Measurements from ENCODE around the gene TBC1D2. TPM values are rescaled to one million over a fixed set of nuclear protein-coding genes. Genes with fewer than 3 reads are reported as not detected.

Gene TBC1D2
- total RNA-seq, 2 donors from 2014 or later = 3.3 to 4.7 TPM

- 40% methylated on average over 5 of the region's 5 CpGs for WGBS, 2 donors
- no peaks in the 10 kb centered on the region for H3K27me3 ChIP-seq
- no peak overlapping the region for H3K4me3 ChIP-seq
- ATAC-seq = no peak
- no peaks in the 10 kb centered on the region for H3K36me3 ChIP-seq (replicated peaks in 1 of 2; ENCODE audit: insufficient read depth in 1 of 2, low read depth in 2 of 2)
- intact Hi-C loops (cut with DNase I) = no loop called here
- DNase-seq = no peak
- H3K9me3 ChIP-seq = no peaks in the 10 kb centered on the region
- no peak overlapping the region for H3K27ac ChIP-seq
- no peak for TF ChIP-seq CTCF (IDR thresholded peaks at IDR 0.05)
- no peak for TF ChIP-seq POLR2A (IDR thresholded peaks at IDR 0.05)
- H3K4me1 ChIP-seq = no peaks in the 10 kb centered on the region
These were observed 46.7 kb upstream of the TBC1D2 start for GRCh38 chr9:98302150-98302549.

- Histone ChIP-seq H3K27me3 (no peaks in the 10 kb centered on the region), H3K4me3 (no peak overlapping the region), H3K36me3 (replicated peaks in 1 of 2; ENCODE audit: insufficient read depth in 1 of 2, low read depth in 2 of 2) (no peaks in the 10 kb centered on the region), H3K9me3 (no peaks in the 10 kb centered on the region), H3K4me1 (no peaks in the 10 kb centered on the region), H3K27ac (no peak overlapping the region)
- intact Hi-C loops (cut with DNase I) = no loop called here
- ATAC-seq = no peak
- DNase-seq = no peak
- 86 to 88% methylated on average over 3 of the region's 3 CpGs for WGBS, 2 donors
- no peak for TF ChIP-seq POLR2A (IDR thresholded peaks at IDR 0.05)
- TF ChIP-seq CTCF (IDR thresholded peaks at IDR 0.05) = no peak
These were observed 45.2 kb upstream of the TBC1D2 start for GRCh38 chr9:98300611-98301010.

GRCh38 chr9:98298476-98298875 is 43.0 kb upstream of the TBC1D2 start:
- Histone ChIP-seq H3K9me3 (no peaks in the 10 kb centered on the region), H3K27ac (no peak overlapping the region), H3K27me3 (no peaks in the 10 kb centered on the region), H3K36me3 (replicated peaks in 1 of 2; ENCODE audit: insufficient read depth in 1 of 2, low read depth in 2 of 2) (no peaks in the 10 kb centered on the region), H3K4me1 (no peaks in the 10 kb centered on the region), H3K4me3 (no peak overlapping the region)
- DNase-seq (no peak), ATAC-seq (no peak)
- intact Hi-C loops (cut with DNase I) = no loop called here
- TF ChIP-seq CTCF (IDR thresholded peaks at IDR 0.05) = no peak
- no peak for TF ChIP-seq POLR2A (IDR thresholded peaks at IDR 0.05)

- no peak overlapping the region for H3K27ac ChIP-seq
- H3K9me3 ChIP-seq = no peaks in the 10 kb centered on the region
- no peaks in the 10 kb centered on the region for H3K27me3 ChIP-seq
- no peak for ATAC-seq
- no peak overlapping the region for H3K4me3 ChIP-seq
- DNase-seq = no peak
- intact Hi-C loops (cut with DNase I) = no loop called here
- H3K36me3 ChIP-seq (replicated peaks in 1 of 2; ENCODE audit: insufficient read depth in 1 of 2, low read depth in 2 of 2) = no peaks in the 10 kb centered on the region
- H3K4me1 ChIP-seq = no peaks in the 10 kb centered on the region
- TF ChIP-seq CTCF (IDR thresholded peaks at IDR 0.05) (no peak), POLR2A (IDR thresholded peaks at IDR 0.05) (no peak)
- WGBS, 2 donors = 81% methylated on average over 6 of the region's 6 CpGs
These were observed 40.4 kb upstream of the TBC1D2 start for GRCh38 chr9:98295824-98296223.

GRCh38 chr9:98291820-98292219 is 36.4 kb upstream of the TBC1D2 start:
- no peaks in the 10 kb centered on the region for H3K4me1 ChIP-seq
- no peaks in the 10 kb centered on the region for H3K9me3 ChIP-seq
- H3K36me3 ChIP-seq (replicated peaks in 1 of 2; ENCODE audit: insufficient read depth in 1 of 2, low read depth in 2 of 2) = no peaks in the 10 kb centered on the region
- DNase-seq (no peak), ATAC-seq (no peak)
- TF ChIP-seq POLR2A (IDR thresholded peaks at IDR 0.05) (no peak), CTCF (IDR thresholded peaks at IDR 0.05) (no peak)
- H3K27me3 ChIP-seq = no peaks in the 10 kb centered on the region
- no peak overlapping the region for H3K4me3 ChIP-seq
- intact Hi-C loops (cut with DNase I) = no loop called here
- WGBS, 2 donors = 62 to 65% methylated on average over 5 of the region's 5 CpGs
- no peak overlapping the region for H3K27ac ChIP-seq

All from body of pancreas (tissue), 4 donors.